ENCODE data around the gene CSAD. TPM values are rescaled to one million over a fixed set of nuclear protein-coding genes. Genes with fewer than 3 reads are reported as not detected.
A peak's percentile ranks its signal among the peaks of the same experiment; 100 is the strongest.

The CSAD gene
- total RNA-seq, 2 donors from 2014 or later, result 70.8 to 89.5 TPM

DNA sequence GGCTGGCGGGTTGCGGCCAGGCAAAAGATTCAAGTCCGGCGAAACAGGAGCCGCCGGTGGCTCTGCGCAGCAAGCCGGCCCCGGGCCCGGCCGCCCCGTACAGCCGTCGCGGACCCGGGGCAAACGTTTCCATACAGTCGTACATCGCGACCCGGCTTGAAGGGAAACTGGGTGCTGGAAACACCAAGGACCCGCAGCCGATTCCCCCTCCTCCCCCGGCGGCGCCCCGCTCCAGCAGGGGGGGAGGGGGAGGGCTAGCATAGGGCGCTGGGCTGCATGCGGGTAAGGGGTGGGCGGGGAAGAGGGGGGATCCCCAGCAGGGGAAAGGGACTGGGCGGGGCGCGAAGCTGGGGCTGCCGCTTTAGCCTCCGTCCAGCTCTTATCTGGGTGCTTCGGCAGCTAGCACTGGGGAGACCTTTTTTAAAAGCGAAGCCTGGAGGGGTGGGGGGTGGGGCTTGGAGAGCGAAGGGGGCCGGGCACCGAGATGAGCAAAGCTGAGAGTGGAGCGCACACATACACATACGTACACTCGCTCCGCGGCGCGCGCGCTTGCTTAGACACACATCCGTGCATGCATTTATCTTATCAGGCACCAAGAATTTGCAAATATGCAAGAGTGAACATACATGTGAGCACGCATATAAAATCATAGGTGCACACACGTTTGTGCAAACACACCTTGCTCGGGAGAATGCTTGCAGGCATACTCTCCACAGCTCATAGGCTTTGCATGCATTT, 39.4 kb upstream of the CSAD start:
- no peaks in the 10 kb centered on the region for H3K27me3 ChIP-seq (replicated peaks; ENCODE audit: insufficient read depth)
- ATAC-seq (ENCODE audit: insufficient number of reproducible peaks, low FRiP score, low read depth) (no peak), DNase-seq (ENCODE audit: low spot score) (no peak)
- peak overlapping the region; percentile 40 to 97 for H3K27ac ChIP-seq
- peaks cover 42 to 63% of the 10 kb centered on the region in 2 donors for H3K4me1 ChIP-seq (ENCODE audit: control insufficient read depth in 1 of 2, low read depth in 2 of 2)
- H3K4me3 ChIP-seq, result peak overlapping the region; percentile 82
- TF ChIP-seq, protein P1, sequence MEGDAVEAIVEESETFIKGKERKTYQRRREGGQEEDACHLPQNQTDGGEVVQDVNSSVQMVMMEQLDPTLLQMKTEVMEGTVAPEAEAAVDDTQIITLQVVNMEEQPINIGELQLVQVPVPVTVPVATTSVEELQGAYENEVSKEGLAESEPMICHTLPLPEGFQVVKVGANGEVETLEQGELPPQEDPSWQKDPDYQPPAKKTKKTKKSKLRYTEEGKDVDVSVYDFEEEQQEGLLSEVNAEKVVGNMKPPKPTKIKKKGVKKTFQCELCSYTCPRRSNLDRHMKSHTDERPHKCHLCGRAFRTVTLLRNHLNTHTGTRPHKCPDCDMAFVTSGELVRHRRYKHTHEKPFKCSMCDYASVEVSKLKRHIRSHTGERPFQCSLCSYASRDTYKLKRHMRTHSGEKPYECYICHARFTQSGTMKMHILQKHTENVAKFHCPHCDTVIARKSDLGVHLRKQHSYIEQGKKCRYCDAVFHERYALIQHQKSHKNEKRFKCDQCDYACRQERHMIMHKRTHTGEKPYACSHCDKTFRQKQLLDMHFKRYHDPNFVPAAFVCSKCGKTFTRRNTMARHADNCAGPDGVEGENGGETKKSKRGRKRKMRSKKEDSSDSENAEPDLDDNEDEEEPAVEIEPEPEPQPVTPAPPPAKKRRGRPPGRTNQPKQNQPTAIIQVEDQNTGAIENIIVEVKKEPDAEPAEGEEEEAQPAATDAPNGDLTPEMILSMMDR (IDR thresholded peaks at IDR 0.05), result no peak
- H3K9me3 ChIP-seq, result no peaks in the 10 kb centered on the region
- H3K36me3 ChIP-seq, result peaks cover under 1% of the 10 kb centered on the region

DNA sequence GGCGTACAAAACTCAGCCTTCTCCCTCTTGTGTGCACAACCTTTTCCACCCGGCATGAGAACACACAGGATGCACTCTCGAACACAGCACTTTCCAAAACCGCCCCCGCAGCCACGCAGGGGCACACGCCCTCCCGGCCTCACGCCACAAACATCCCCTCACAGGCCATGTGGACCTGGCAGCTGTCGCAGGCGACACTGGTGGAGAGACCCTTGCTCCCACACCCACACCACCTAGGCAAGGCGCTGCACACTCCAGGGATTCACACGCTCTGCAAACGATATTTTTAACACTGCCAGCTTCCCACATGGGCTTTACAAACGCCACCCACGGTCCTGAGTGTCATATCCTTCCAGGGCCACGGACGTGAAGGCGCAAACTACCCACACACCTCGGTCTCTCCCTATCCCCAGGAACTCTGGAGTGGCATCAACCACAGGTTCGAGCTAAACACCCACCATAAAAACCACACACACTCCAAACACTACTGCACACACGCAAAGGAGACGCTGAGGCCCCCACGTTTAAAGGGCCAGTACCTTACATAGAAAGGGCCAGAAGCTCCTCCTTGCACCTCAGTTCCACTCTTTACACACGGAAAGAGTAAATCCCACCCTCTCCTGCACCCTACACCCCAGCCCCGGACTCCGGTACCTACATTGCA, 38.7 kb upstream of the CSAD start:
- DNase-seq (ENCODE audit: low spot score) (no peak), ATAC-seq (ENCODE audit: insufficient number of reproducible peaks, low FRiP score, low read depth) (no peak)
- TF ChIP-seq, protein P1 (IDR thresholded peaks at IDR 0.05), result no peak

DNA sequence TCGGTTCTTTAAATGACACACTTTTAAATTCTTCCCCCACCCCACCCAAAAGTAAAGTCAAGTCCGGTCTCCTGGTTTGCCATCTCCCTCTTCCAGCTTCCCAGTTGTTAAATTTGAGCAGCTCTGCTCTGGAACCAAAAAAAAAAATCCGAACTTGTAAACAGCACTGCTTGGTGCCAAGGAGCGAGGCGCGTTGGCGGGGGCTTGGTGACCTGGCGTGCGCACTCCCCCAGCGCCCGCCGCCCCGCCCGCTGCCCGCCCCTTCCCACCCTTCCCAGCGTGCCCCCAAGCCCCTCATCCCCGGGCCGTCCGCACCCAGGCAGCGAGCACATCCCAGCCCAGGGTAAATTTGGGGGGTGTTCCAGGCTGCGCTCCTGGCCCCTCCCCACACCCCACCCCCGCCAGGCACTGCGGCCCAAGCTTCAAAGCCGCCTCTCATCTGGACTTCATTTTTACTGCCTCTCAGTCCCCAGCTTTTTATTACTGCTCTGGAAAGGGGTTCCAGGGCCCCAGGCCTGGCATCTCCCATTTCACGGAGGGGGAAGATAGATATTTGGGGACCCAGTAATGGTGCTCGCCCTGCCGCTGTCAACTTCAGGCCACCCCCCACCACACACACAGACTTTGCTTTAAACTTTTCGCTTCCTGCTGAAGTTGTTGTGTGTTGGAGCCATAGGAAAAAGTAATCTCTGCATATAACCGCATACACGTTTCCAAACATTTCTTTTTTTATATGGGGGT, 38.0 kb upstream of the CSAD start:
- H3K4me1 ChIP-seq (ENCODE audit: control insufficient read depth in 1 of 2, low read depth in 2 of 2), result peaks cover 31 to 58% of the 10 kb centered on the region in 2 donors
- H3K27me3 ChIP-seq (replicated peaks; ENCODE audit: insufficient read depth), result no peaks in the 10 kb centered on the region
- TF ChIP-seq, protein P1 (IDR thresholded peaks at IDR 0.05), result no peak
- peaks cover 15% of the 10 kb centered on the region for H3K36me3 ChIP-seq
- no peaks in the 10 kb centered on the region for H3K9me3 ChIP-seq
- peak overlapping the region; percentile 51 to 62 for H3K27ac ChIP-seq
- DNase-seq (ENCODE audit: low spot score), result no peak
- no peak for ATAC-seq (ENCODE audit: insufficient number of reproducible peaks, low FRiP score, low read depth)
- peak overlapping the region; percentile 82 for H3K4me3 ChIP-seq

More for the DNA sequence above, 38.7 kb upstream of the CSAD start:
- Histone ChIP-seq H3K27ac (peak overlapping the region; percentile 40 to 51), H3K27me3 (replicated peaks; ENCODE audit: insufficient read depth) (no peaks in the 10 kb centered on the region), H3K36me3 (peaks cover 8% of the 10 kb centered on the region), H3K9me3 (no peaks in the 10 kb centered on the region), H3K4me3 (peak overlapping the region; percentile 82), H3K4me1 (ENCODE audit: control insufficient read depth in 1 of 2, low read depth in 2 of 2) (peaks cover 38 to 63% of the 10 kb centered on the region in 2 donors)

DNA sequence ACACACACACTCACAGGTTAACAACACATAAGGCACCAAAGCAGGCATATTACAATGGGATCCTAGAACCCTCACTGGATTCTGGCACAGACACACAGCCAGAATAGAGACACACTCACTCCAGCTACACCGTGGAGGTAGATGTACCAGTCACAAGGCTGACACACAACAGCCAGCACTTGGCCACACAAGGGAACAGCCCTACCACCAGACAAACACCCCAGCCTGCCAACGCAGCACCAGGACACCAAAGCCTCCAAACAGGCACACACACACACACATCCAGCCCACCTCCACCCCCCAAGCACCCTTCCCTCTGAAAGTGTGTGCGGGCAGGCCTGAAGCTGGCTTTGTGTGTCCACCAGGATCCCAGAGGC, 37.2 kb upstream of the CSAD start:
- DNase-seq (ENCODE audit: low spot score) (no peak), ATAC-seq (ENCODE audit: insufficient number of reproducible peaks, low FRiP score, low read depth) (no peak)
- Histone ChIP-seq H3K4me3 (peak overlapping the region; percentile 82), H3K4me1 (ENCODE audit: control insufficient read depth in 1 of 2, low read depth in 2 of 2) (peaks cover 23 to 50% of the 10 kb centered on the region in 2 donors), H3K9me3 (no peaks in the 10 kb centered on the region), H3K27ac (peak overlapping the region; percentile 51 to 62), H3K36me3 (peaks cover 21% of the 10 kb centered on the region), H3K27me3 (replicated peaks; ENCODE audit: insufficient read depth) (no peaks in the 10 kb centered on the region)
- TF ChIP-seq, protein P1 (IDR thresholded peaks at IDR 0.05), result no peak

Data from thoracic aorta (tissue), 2 donors.